PC-9 (cell line): ENCODE measurements around the gene LAMP5. TPM values are rescaled to one million over a fixed set of nuclear protein-coding genes. Genes with fewer than 3 reads are reported as not detected.

Experiments used
- BruUV-seq: library from RNA; stranded (reverse); fragments of 400-500 nt; replicated peaks from 2 replicates; lab custom pipeline; 2021; lab: Mats Ljungman, UMichigan
- CTCF ChIA-PET: fragments of 300-600 bp; sonication (Branson Sonifier 250); formaldehyde crosslinking; loops from one replicate; lab custom pipeline; 2022; ENCODE audit warnings: antibody characterized with exemption; lab: Charles Lee
- POLR2A ChIA-PET: fragments of 300-600 bp; sonication (Branson Sonifier 250); formaldehyde crosslinking; loops from one replicate; lab custom pipeline; 2022; ENCODE audit warnings: antibody characterized with exemption; ENCODE audit not compliant: unreplicated experiment; lab: Charles Lee
- DNase-seq, 2 experiments: peaks; one replicate each; pipeline versions ENCODE4 v3.0.0 to v3.0.0-alpha.2; 2015 to 2022; ENCODE audit warnings: mixed read lengths in 1 of 2
- H2AFZ ChIP-seq: fragments of 200-600 bp; sonication (generic); 2 replicates; pipeline ENCODE4 v1.8.1; 2017; ENCODE audit warnings: antibody characterized with exemption
- H3F3A ChIP-seq: fragments of 200-600 bp; sonication (generic); 2 replicates; pipeline ENCODE4 v1.8.1; 2017; ENCODE audit warnings: antibody characterized with exemption, mild to moderate bottlenecking, low read depth; ENCODE audit not compliant: insufficient read depth
- H3K27ac ChIP-seq: fragments of 200-600 bp; sonication (generic); 2 replicates; pipeline ENCODE4 v1.6.1; 2016; ENCODE audit warnings: mixed run types
- H3K27me3 ChIP-seq: fragments of 200-600 bp; sonication (generic); 2 replicates; pipeline ENCODE4 v1.6.1; 2016; ENCODE audit warnings: low read depth, mixed run types; ENCODE audit not compliant: insufficient read depth
- H3K36me3 ChIP-seq: fragments of 200-600 bp; sonication (generic); 2 replicates; pipeline ENCODE4 v1.6.1; 2016; ENCODE audit warnings: low read depth, mixed run types
- H3K4me1 ChIP-seq: fragments of 200-600 bp; sonication (generic); replicated peaks from 2 replicates; pipeline ENCODE4 v1.6.1; 2016; ENCODE audit warnings: mixed run types; ENCODE audit not compliant: insufficient read depth
- H3K4me2 ChIP-seq: fragments of 200-600 bp; sonication (generic); 2 replicates; pipeline ENCODE4 v1.6.1; 2017; ENCODE audit warnings: mixed run types
- H3K4me3 ChIP-seq: fragments of 200-600 bp; sonication (generic); 2 replicates; pipeline ENCODE4 v1.6.1; 2016; ENCODE audit warnings: mixed run types
- H3K79me2 ChIP-seq: fragments of 200-600 bp; sonication (generic); 2 replicates; pipeline ENCODE4 v1.6.1; 2017; ENCODE audit warnings: low read depth, mixed run types
- H3K9me2 ChIP-seq: fragments of 200-600 bp; sonication (generic); 2 replicates; pipeline ENCODE4 v1.8.1; 2017; ENCODE audit warnings: mild to moderate bottlenecking; ENCODE audit not compliant: insufficient read depth
- H3K9me3 ChIP-seq: fragments of 200-600 bp; sonication (generic); 2 replicates; pipeline ENCODE4 v1.8.1; 2016; ENCODE audit warnings: low read depth; ENCODE audit not compliant: insufficient read depth
- H4K20me1 ChIP-seq: fragments of 200-600 bp; sonication (generic); 2 replicates; pipeline ENCODE4 v1.8.1; 2017; ENCODE audit not compliant: insufficient read depth
- CTCF ChIP-seq: fragments of 200-600 bp; sonication (generic); conservative IDR thresholded peaks from 2 replicates; pipeline ENCODE4 v1.6.1; 2017; ENCODE audit warnings: mixed run types, antibody characterized with exemption, mild to moderate bottlenecking, moderate library complexity
- EZH2 ChIP-seq: fragments of 200-600 bp; sonication (generic); IDR thresholded peaks from 2 replicates; pipeline ENCODE4 v1.8.0; 2017; ENCODE audit warnings: antibody characterized with exemption, low read depth
- intact Hi-C: fragments of 100-400 bp; cut with micrococcal nuclease; formaldehyde crosslinking; loops from one replicate; pipeline ENCODE4 v1.10.0; 2022; ENCODE audit not compliant: unreplicated experiment
- total RNA-seq: library from RNA; stranded (reverse); gene quantifications from 2 replicates; pipeline ENCODE4 v1.2.3, GENCODE V29; 2021

LAMP5 gene
- total RNA-seq, 1 experiment from 2014 or later: not detected

GRCh38 chr20:9575836-9576235 lies 61.4 kb downstream of the LAMP5 start:
- no peaks in the 10 kb centered on the region for H3F3A ChIP-seq
- no peak overlapping the region for H2AFZ ChIP-seq
- no peaks in the 10 kb centered on the region for H3K9me3 ChIP-seq
- ChIA-PET POLR2A (no interaction called here), CTCF (no interaction called here)
- no peaks in the 10 kb centered on the region for H3K79me2 ChIP-seq
- DNase-seq: no peak
- intact Hi-C loops: no loop called here
- no peaks in the 10 kb centered on the region for H3K9me2 ChIP-seq
- no peaks in the 10 kb centered on the region for H4K20me1 ChIP-seq
- no peak overlapping the region for H3K4me2 ChIP-seq
- no peak overlapping the region for H3K27ac ChIP-seq
- no TSS peak for BruUV-seq
- H3K36me3 ChIP-seq: no peaks in the 10 kb centered on the region
- H3K27me3 ChIP-seq: peaks cover 9% of the 10 kb centered on the region
- TF ChIP-seq CTCF (no peak), EZH2 (no peak)
- H3K4me1 ChIP-seq: no peaks in the 10 kb centered on the region
- no peak overlapping the region for H3K4me3 ChIP-seq

- BruUV-seq: no TSS peak
- Histone ChIP-seq H3K36me3 (no peaks in the 10 kb centered on the region), H3K79me2 (no peaks in the 10 kb centered on the region), H4K20me1 (no peaks in the 10 kb centered on the region), H3K27ac (no peak overlapping the region), H3K9me2 (no peaks in the 10 kb centered on the region), H3K27me3 (peaks cover 4% of the 10 kb centered on the region; the same call in 1 of the 2 replicates), H3K4me3 (no peak overlapping the region), H3K4me1 (no peaks in the 10 kb centered on the region), H3K4me2 (no peak overlapping the region), H2AFZ (no peak overlapping the region), H3K9me3 (no peaks in the 10 kb centered on the region), H3F3A (no peaks in the 10 kb centered on the region)
- ChIA-PET POLR2A (no interaction called here), CTCF (no interaction called here)
- DNase-seq: no peak
- intact Hi-C loops: no loop called here
- TF ChIP-seq EZH2: no peak
These were observed 62.3 kb downstream of the LAMP5 start for GRCh38 chr20:9576695-9577094.

GRCh38 chr20:9577397-9577796 lies 63.0 kb downstream of the LAMP5 start:
- H3K4me2 ChIP-seq: no peak overlapping the region
- no peaks in the 10 kb centered on the region for H3K79me2 ChIP-seq
- H3K9me2 ChIP-seq: no peaks in the 10 kb centered on the region
- H3F3A ChIP-seq: no peaks in the 10 kb centered on the region
- DNase-seq: no peak
- H4K20me1 ChIP-seq: no peaks in the 10 kb centered on the region
- H3K4me1 ChIP-seq: no peaks in the 10 kb centered on the region
- H3K4me3 ChIP-seq: no peak overlapping the region
- CTCF ChIA-PET: no interaction called here
- no peaks in the 10 kb centered on the region for H3K9me3 ChIP-seq
- no peak overlapping the region; the same call in 1 of the 2 replicates for H2AFZ ChIP-seq
- H3K27me3 ChIP-seq: peaks cover 4% of the 10 kb centered on the region; the same call in 1 of the 2 replicates
- no TSS peak for BruUV-seq
- no peak for TF ChIP-seq EZH2
- no peak for TF ChIP-seq CTCF
- POLR2A ChIA-PET: no interaction called here
- H3K36me3 ChIP-seq: no peaks in the 10 kb centered on the region
- no peak overlapping the region for H3K27ac ChIP-seq
- intact Hi-C loops: no loop called here

- intact Hi-C loops: no loop called here
- BruUV-seq: no TSS peak
- Histone ChIP-seq H3K9me3 (no peaks in the 10 kb centered on the region), H3F3A (no peaks in the 10 kb centered on the region), H3K79me2 (no peaks in the 10 kb centered on the region), H3K27me3 (peaks cover 4% of the 10 kb centered on the region; the same call in 1 of the 2 replicates), H3K4me3 (no peak overlapping the region), H3K27ac (no peak overlapping the region), H2AFZ (no peak overlapping the region), H4K20me1 (no peaks in the 10 kb centered on the region), H3K4me1 (no peaks in the 10 kb centered on the region), H3K9me2 (no peaks in the 10 kb centered on the region), H3K36me3 (no peaks in the 10 kb centered on the region), H3K4me2 (no peak overlapping the region)
- ChIA-PET POLR2A (no interaction called here), CTCF (no interaction called here)
- TF ChIP-seq EZH2 (no peak), CTCF (no peak)
- DNase-seq: no peak
These were observed 64.2 kb downstream of the LAMP5 start for GRCh38 chr20:9578594-9578993.
